CD4-positive, alpha-beta T cell (primary cell): Measurements from ENCODE around the gene USP14. TPM values are rescaled to one million over a fixed set of nuclear protein-coding genes. Genes with fewer than 3 reads are reported as not detected.
"Not testable (repeated sequence)": the region's sequence is repeated elsewhere in the genome, so short reads cannot be mapped to it uniquely, and the experiment has no call there.

Experiments
- ATAC-seq: fragments of 200-7000 bp; cut with Tn5 transposase; one replicate; pipeline ENCODE4 v1.10.0; 2022; ENCODE audit warnings: mild to moderate bottlenecking; ENCODE audit not compliant: poor library complexity
- CTCF ChIA-PET: fragments of 350-600 bp; sonication (Branson Sonifier 250); formaldehyde crosslinking; loops from one replicate; lab custom pipeline; 2021; ENCODE audit warnings: antibody characterized with exemption, inconsistent platforms; lab: Charles Lee
- POLR2A ChIA-PET: fragments of 350-600 bp; sonication (Branson Sonifier 250); formaldehyde crosslinking; loops from one replicate; lab custom pipeline; 2021; ENCODE audit warnings: antibody characterized with exemption, inconsistent platforms; lab: Charles Lee
- DNase-seq, 14 experiments: peaks; one replicate each; pipeline ENCODE4 v3.0.0-alpha.2; 2013 to 2020; ENCODE audit warnings: mixed read lengths in 2 of 14
- H3K27ac ChIP-seq, 2 donors: one replicate each; pipeline versions ENCODE4 v1.5.1 to v1.7.0; 2013; ENCODE audit warnings: low read length in 2 of 2, low read depth in 1 of 2, mild to moderate bottlenecking in 1 of 2
- H3K27me3 ChIP-seq, 2 experiments: 1 replicate in 1 of 2; 2 replicates in 1 of 2; pipeline versions ENCODE4 v1.6.1 to v1.7.0; 2013; ENCODE audit warnings: low read length in 2 of 2, control low read depth in 1 of 2, mild to moderate bottlenecking in 1 of 2, moderate library complexity in 1 of 2; ENCODE audit not compliant: insufficient read depth in 2 of 2, control insufficient read depth in 1 of 2
- H3K36me3 ChIP-seq: one replicate; pipeline ENCODE4 v1.6.1; 2013; ENCODE audit warnings: low read length, control low read depth; ENCODE audit not compliant: insufficient read depth
- H3K4me1 ChIP-seq: one replicate; pipeline ENCODE4 v1.6.1; 2013; ENCODE audit warnings: low read length, control low read depth; ENCODE audit not compliant: insufficient read depth
- H3K4me3 ChIP-seq: one replicate; pipeline ENCODE4 v1.5.1; 2013; ENCODE audit warnings: mild to moderate bottlenecking, low read length, moderate library complexity
- H3K9me3 ChIP-seq, 2 experiments: 1 replicate in 1 of 2; 2 replicates in 1 of 2; pipeline versions ENCODE4 v1.6.1 to v1.7.0; 2013; ENCODE audit warnings: low read length in 2 of 2, mild to moderate bottlenecking in 2 of 2, control low read depth in 1 of 2, moderate library complexity in 1 of 2; ENCODE audit not compliant: control insufficient read depth in 1 of 2, insufficient read depth in 1 of 2
- H3K27ac Mint-ChIP-seq: one replicate; pipeline ENCODE4 v1.8.0; 2020; ENCODE audit warnings: mixed read lengths
- H3K27me3 Mint-ChIP-seq: one replicate; pipeline ENCODE4 v1.8.0; 2021; ENCODE audit warnings: mixed read lengths
- H3K36me3 Mint-ChIP-seq: one replicate; pipeline ENCODE4 v1.8.0; 2021; ENCODE audit warnings: low read depth, mixed read lengths
- H3K4me1 Mint-ChIP-seq: one replicate; pipeline ENCODE4 v1.8.0; 2021; ENCODE audit warnings: low read depth, mixed read lengths
- H3K4me3 Mint-ChIP-seq: one replicate; pipeline ENCODE4 v1.8.0; 2020; ENCODE audit warnings: mild to moderate bottlenecking, mixed read lengths
- H3K9me3 Mint-ChIP-seq: one replicate; pipeline ENCODE4 v1.8.0; 2020; ENCODE audit warnings: mixed read lengths
- CTCF ChIP-seq: fragments of 200-600 bp; IDR thresholded peaks from one replicate; pipeline ENCODE4 v1.8.0; 2022; ENCODE audit warnings: antibody characterized with exemption, mild to moderate bottlenecking
- intact Hi-C, 2 experiments: fragments of 100-400 bp; cut with DNase I in 1 of 2; cut with micrococcal nuclease in 1 of 2; formaldehyde crosslinking; loops; one replicate each; pipeline versions ENCODE4 v1.15.1 to v1.9.0; 2023 to 2025; cut with DNase I, micrococcal nuclease
- polyA plus RNA-seq, 2 donors: library from polyadenylated mRNA; unstranded; fragments of 120-200 nt; gene quantifications; one replicate each; pipeline ENCODE4 v1.2.1, GENCODE V29; 2013
- total RNA-seq, 174 experiments: library from RNA in 2 of 174; stranded (reverse) in 2 of 174; gene quantifications; one replicate each; pipeline ENCODE4 v1.2.3 and lab custom pipeline; 2021 to 2026

The USP14 gene
- total RNA-seq (10 to 100 TPM; 51.3 to 56.2 TPM), total RNA-seq (lab: John Stamatoyannopoulos, UW) (30.8 to 585 (median 53.3) reads per million in 172 experiments)
- polyA plus RNA-seq (2013, experiment 1 of 2): 28.6 TPM
- polyA plus RNA-seq (2013, experiment 2 of 2): 29.7 TPM

GRCh38 chr18:158128-159036 is at the start of gene USP14:
Gene USP14 (plus strand): TSS chr18:158557. CDS start chr18:158699, 142 bp downstream.
- Histone ChIP-seq H3K9me3 (no peaks in the 10 kb centered on the region), H3K4me1 (peaks cover 19% of the 10 kb centered on the region), H3K27ac (peak within 1 kb of the TSS; percentile 19 to 74), H3K36me3 (peaks cover 3% of the 10 kb centered on the region), H3K27me3 (no peaks in the 10 kb centered on the region), H3K4me3 (peak within 1 kb of the TSS; percentile 69)
- H3K36me3 Mint-ChIP-seq: peaks cover 23% of the 10 kb centered on the region
- no peaks in the 10 kb centered on the region for H3K27me3 Mint-ChIP-seq
- ChIA-PET CTCF (no interaction called here), POLR2A (interaction anchor here (0.6 to 5.6 kb wide), 4 partner anchors 11 to 110 kb away, joined by 3 to 51 read pairs (median 3); partner anchors contain the start of gene THOC1)
- TF ChIP-seq CTCF: no peak
- no peaks in the 10 kb centered on the region for H3K9me3 Mint-ChIP-seq
- H3K4me1 Mint-ChIP-seq: peaks cover 37% of the 10 kb centered on the region
- peak within 1 kb of the TSS; percentile 95 for H3K27ac Mint-ChIP-seq
- DNase-seq (peak; percentile 92 to 99 (median 96)), ATAC-seq (peak; percentile 90)
- intact Hi-C loops: loop anchor here (1.0 to 5.0 kb wide), 3 partner anchors 46 to 110 kb away; partner anchors contain the start of gene THOC1 (in 1 of the 2)
- H3K4me3 Mint-ChIP-seq: peak within 1 kb of the TSS; percentile 97

GRCh38 chr18:108665-109063 is 49.7 kb upstream of the USP14 start:
- peaks cover 10% of the 10 kb centered on the region for H3K4me1 ChIP-seq
- Mint-ChIP-seq H3K9me3 (peaks cover 22% of the 10 kb centered on the region), H3K4me1 (peaks cover 15% of the 10 kb centered on the region), H3K36me3 (peaks cover 11% of the 10 kb centered on the region), H3K27me3 (peaks cover 14% of the 10 kb centered on the region)
- CTCF ChIA-PET, ATAC-seq, H3K9me3 ChIP-seq, H3K36me3 ChIP-seq, H3K27ac ChIP-seq, H3K27me3 ChIP-seq, H3K27ac Mint-ChIP-seq, DNase-seq, H3K4me3 Mint-ChIP-seq, H3K4me3 ChIP-seq, POLR2A ChIA-PET: not testable (repeated sequence)
- intact Hi-C loops: loop anchor here in 1 of 2 experiments (5.0 kb wide), 1 partner anchor 509 kb away; no protein-coding TSS in a partner anchor

- H3K36me3 ChIP-seq, H3K9me3 ChIP-seq, CTCF ChIA-PET, H3K27ac ChIP-seq, ATAC-seq, POLR2A ChIA-PET, H3K27me3 Mint-ChIP-seq, H3K4me3 ChIP-seq, H3K4me3 Mint-ChIP-seq, H3K27me3 ChIP-seq: not testable (repeated sequence)
- Mint-ChIP-seq H3K4me1 (peaks cover 15% of the 10 kb centered on the region), H3K36me3 (peaks cover 11% of the 10 kb centered on the region), H3K27ac (peak overlapping the region; percentile 50), H3K9me3 (peaks cover 22% of the 10 kb centered on the region)
- peak in 7 of 14 experiments; percentile 9 to 78 (median 56) for DNase-seq
- TF ChIP-seq CTCF: peak; percentile 9
- intact Hi-C loops: loop anchor here in 1 of 2 experiments (5.0 kb wide), 1 partner anchor 508 kb away; no protein-coding TSS in a partner anchor
- H3K4me1 ChIP-seq: peaks cover 10% of the 10 kb centered on the region
Observed at GRCh38 chr18:109130-109921, 49.0 kb upstream of the USP14 start.
